Suprapubic skin (tissue), 4 donors: Measurements from ENCODE around the gene ATF3. TPM values are rescaled to one million over a fixed set of nuclear protein-coding genes. Genes with fewer than 3 reads are reported as not detected.
"Not testable (repeated sequence)": the region's sequence is repeated elsewhere in the genome, so short reads cannot be mapped to it uniquely, and the experiment has no call there.

Experiments
- DNase-seq, 2 donors: peaks; one replicate each; pipeline ENCODE4 v3.0.0-alpha.2; 2019; ENCODE audit warnings: low spot score in 2 of 2
- H3K27ac ChIP-seq: fragments of 200-600 bp; sonication (generic); one replicate; pipeline ENCODE4 v1.5.1; 2019
- H3K27me3 ChIP-seq: fragments of 200-600 bp; sonication (generic); one replicate; pipeline ENCODE4 v1.5.1; 2019
- H3K36me3 ChIP-seq: fragments of 200-600 bp; sonication (generic); one replicate; pipeline ENCODE4 v1.5.1; 2019
- H3K4me1 ChIP-seq: fragments of 200-600 bp; sonication (generic); one replicate; pipeline ENCODE4 v1.5.1; 2019
- H3K4me3 ChIP-seq: fragments of 200-600 bp; sonication (generic); one replicate; pipeline ENCODE4 v1.5.1; 2019; ENCODE audit warnings: mild to moderate bottlenecking
- H3K9me3 ChIP-seq: fragments of 200-600 bp; sonication (generic); one replicate; pipeline ENCODE4 v1.5.1; 2019
- CTCF ChIP-seq, 2 donors: fragments of 200-600 bp in 1 of 2; fragments of 450-650 bp in 1 of 2; sonication (generic) in 1 of 2; IDR thresholded peaks; one replicate each; pipeline ENCODE4 v1.5.1; 2016 to 2019; ENCODE audit warnings: antibody characterized with exemption in 2 of 2, mild to moderate bottlenecking in 1 of 2, moderate library complexity in 1 of 2
- EP300 ChIP-seq: sonication (generic); formaldehyde crosslinking; IDR thresholded peaks from one replicate; pipeline ENCODE4 v1.6.1; 2017; ENCODE audit warnings: antibody characterized with exemption
- POLR2A ChIP-seq, 2 donors: fragments of 450-650 bp; IDR thresholded peaks; one replicate each; pipeline ENCODE4 v1.6.1; 2017; ENCODE audit warnings: antibody characterized with exemption in 2 of 2, mild to moderate bottlenecking in 2 of 2, moderate library complexity in 2 of 2
- POLR2AphosphoS5 ChIP-seq, 3 donors: sonication (generic); formaldehyde crosslinking; IDR thresholded peaks; one replicate each; pipeline ENCODE4 v1.6.1; 2017; ENCODE audit warnings: antibody characterized with exemption in 3 of 3
- WGBS: methylation state at CpG from one replicate; pipeline ENCODE4 v1.1.5; 2018; 5-methylcytosine and 5-hydroxymethylcytosine counted together
- total RNA-seq, 4 donors: library from RNA; depleted of rRNA; stranded (reverse); fragments of >200 nt; gene quantifications; one replicate each; pipeline ENCODE4 v1.1.0, GENCODE V29; 2016

ATF3 gene
- total RNA-seq, 4 donors from 2014 or later, result 43.9 to 151 (median 84.1) TPM

- WGBS, result 99% methylated on average over 3 of the region's 3 CpGs
- no peaks in the 10 kb centered on the region for H3K4me1 ChIP-seq
- H3K9me3 ChIP-seq, result no peaks in the 10 kb centered on the region
- no peaks in the 10 kb centered on the region for H3K27me3 ChIP-seq
- no peak for DNase-seq
- H3K4me3 ChIP-seq, result no peak overlapping the region
- no peak for TF ChIP-seq POLR2AphosphoS5 (IDR thresholded peaks at IDR 0.05)
- TF ChIP-seq CTCF (IDR thresholded peaks at IDR 0.05), result no peak
- no peak for TF ChIP-seq EP300
- no peak for TF ChIP-seq POLR2A (IDR thresholded peaks at IDR 0.05)
- H3K36me3 ChIP-seq, result no peaks in the 10 kb centered on the region
- H3K27ac ChIP-seq, result no peak overlapping the region
Measured at GRCh38 chr1:212651977-212652376, 43.4 kb downstream of the ATF3 start.

GRCh38 chr1:212652609-212653008, 44.0 kb downstream of the ATF3 start:
- Histone ChIP-seq H3K4me3 (no peak overlapping the region), H3K27me3 (no peaks in the 10 kb centered on the region), H3K4me1 (no peaks in the 10 kb centered on the region), H3K36me3 (no peaks in the 10 kb centered on the region), H3K27ac (no peak overlapping the region), H3K9me3 (no peaks in the 10 kb centered on the region)
- no peak for TF ChIP-seq EP300
- no peak for TF ChIP-seq POLR2AphosphoS5 (IDR thresholded peaks at IDR 0.05)
- no peak for TF ChIP-seq CTCF (IDR thresholded peaks at IDR 0.05)
- TF ChIP-seq POLR2A (IDR thresholded peaks at IDR 0.05), result no peak
- DNase-seq, result no peak
- WGBS, result 100% methylated on average over 1 of the region's 1 CpG

- Histone ChIP-seq H3K36me3 (no peaks in the 10 kb centered on the region), H3K27me3 (no peaks in the 10 kb centered on the region), H3K4me3 (no peak overlapping the region), H3K27ac (no peak overlapping the region), H3K9me3 (no peaks in the 10 kb centered on the region), H3K4me1 (no peaks in the 10 kb centered on the region)
- TF ChIP-seq EP300 (no peak), POLR2AphosphoS5 (IDR thresholded peaks at IDR 0.05) (no peak), CTCF (IDR thresholded peaks at IDR 0.05) (no peak)
- peak in 1 of 2 donors; percentile 29 for DNase-seq
- WGBS, result 90% methylated on average over 6 of the region's 6 CpGs
Measured at GRCh38 chr1:212655668-212656440, 47.3 kb downstream of the ATF3 start.

GRCh38 chr1:212656730-212657129, 48.2 kb downstream of the ATF3 start:
- Histone ChIP-seq H3K9me3 (no peaks in the 10 kb centered on the region), H3K27me3 (no peaks in the 10 kb centered on the region), H3K27ac (no peak overlapping the region), H3K36me3 (no peaks in the 10 kb centered on the region), H3K4me3 (no peak overlapping the region), H3K4me1 (no peaks in the 10 kb centered on the region)
- WGBS, result 84% methylated on average over 5 of the region's 5 CpGs
- TF ChIP-seq POLR2AphosphoS5 (IDR thresholded peaks at IDR 0.05), result no peak
- TF ChIP-seq EP300, result no peak
- TF ChIP-seq CTCF (IDR thresholded peaks at IDR 0.05), result no peak
- TF ChIP-seq POLR2A (IDR thresholded peaks at IDR 0.05), result no peak
- no peak for DNase-seq

- H3K4me3 ChIP-seq, H3K36me3 ChIP-seq, H3K9me3 ChIP-seq, H3K4me1 ChIP-seq, DNase-seq, H3K27ac ChIP-seq, H3K27me3 ChIP-seq: not testable (repeated sequence)
- WGBS, result 80% methylated on average over 5 of the region's 7 CpGs
Measured at GRCh38 chr1:212658250-212658649, 49.7 kb downstream of the ATF3 start.
